ENCODE data around the gene ZKSCAN1. TPM values are rescaled to one million over a fixed set of nuclear protein-coding genes. Genes with fewer than 3 reads are reported as not detected.
"Not testable (repeated sequence)": the region's sequence is repeated elsewhere in the genome, so short reads cannot be mapped to it uniquely, and the experiment has no call there.

ZKSCAN1 gene
- 13.6 and 13.9 TPM in 2 replicates for total RNA-seq (2014; rRNA removed)
- Bru-seq, nascent RNA = percentile 96 among the genes with signal in this experiment
- BruChase-seq, experiment 1, labeled RNA remaining after a 6-hour chase = percentile 97 among the genes with signal in this experiment
- percentile 98 among the genes with signal in this experiment for BruChase-seq, experiment 2, labeled RNA remaining after a 2-hour chase
- long read RNA-seq, full-length matches to known transcripts = 24 of 151 reads
- long read RNA-seq, partial matches to known transcripts = 41 of 151 reads
- long read RNA-seq, other reads (novel, unspliced or antisense) = 86 of 151 reads

DNA sequence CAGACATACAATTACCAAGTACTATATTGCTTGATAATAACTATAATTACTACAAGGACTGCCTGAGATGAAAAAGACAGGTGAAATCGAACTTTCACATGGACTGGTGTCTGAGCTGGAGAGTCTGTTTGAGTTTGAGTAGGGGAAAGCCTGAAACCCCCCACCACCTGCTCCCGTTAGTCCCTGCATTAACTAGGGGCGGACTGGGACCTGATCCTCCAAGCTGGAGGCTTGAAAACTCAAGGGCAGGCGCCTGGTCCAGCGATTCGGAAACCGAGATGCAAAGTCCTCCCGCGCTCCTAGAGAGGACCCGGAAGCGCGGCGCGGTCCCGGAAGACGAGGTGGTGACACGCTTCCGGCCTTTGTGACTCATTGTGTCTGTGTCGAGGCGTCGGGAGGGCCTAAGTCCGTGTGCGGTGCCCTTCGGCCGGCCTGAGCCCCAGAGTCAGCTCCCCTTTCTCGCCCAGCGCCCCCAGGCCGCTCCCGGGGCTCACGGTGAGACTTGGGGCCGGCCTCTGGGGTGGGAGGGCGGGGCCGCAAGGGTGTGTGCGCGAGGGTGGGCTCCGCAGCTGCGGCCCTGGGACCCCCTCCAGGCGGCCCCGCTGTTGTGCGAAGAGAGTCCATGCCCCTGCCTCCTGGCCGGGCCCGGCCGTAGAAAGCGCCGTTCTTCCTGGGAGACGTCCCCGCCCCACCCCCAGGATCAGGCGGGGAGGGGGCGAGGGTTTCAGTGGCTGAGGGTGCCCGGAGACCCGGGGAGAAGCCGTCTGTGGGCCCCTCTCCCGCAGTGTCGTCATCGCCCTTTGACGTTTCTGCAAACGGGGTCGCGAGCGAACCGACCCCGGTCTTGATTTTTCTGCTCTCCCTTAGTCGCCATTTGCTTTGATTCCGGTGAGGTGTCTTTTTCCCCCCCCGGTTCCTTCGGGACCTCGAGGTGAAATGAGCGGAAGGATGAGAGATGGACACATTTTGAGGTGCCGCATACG lies at the start of gene ZKSCAN1:
Gene ZKSCAN1, plus strand, starts transcription at position 365 of the 983 bp plus-strand sequence. CDS start 7,911 bp downstream, outside the sequence.
- Histone ChIP-seq H3K4me2 (ENCODE audit: low read length) (peak within 1 kb of the TSS; percentile 98), H3K27me3 (ENCODE audit: low read length) (no peaks in the 10 kb centered on the region), H3K9ac (ENCODE audit: low read length) (peak within 1 kb of the TSS; percentile 97), H3K9me2 (replicated peaks; ENCODE audit: low read length) (no peaks in the 10 kb centered on the region), H2AFZ (ENCODE audit: low read length) (peak within 1 kb of the TSS; percentile 79), H3K36me3 (ENCODE audit: low read depth, low read length) (peaks cover 3% of the 10 kb centered on the region; the same call in 1 of the 2 replicates), H4K20me1 (ENCODE audit: low read length) (peaks cover 14% of the 10 kb centered on the region), H3K27ac (ENCODE audit: low read length) (peak within 1 kb of the TSS; percentile 41), H3K9me3 (ENCODE audit: low read length) (no peaks in the 10 kb centered on the region), H3K79me2 (ENCODE audit: low read length) (peaks cover 54% of the 10 kb centered on the region), H3K4me1 (ENCODE audit: insufficient read depth, low read length) (peaks cover 25% of the 10 kb centered on the region), H3F3A (ENCODE audit: low read length, unreplicated experiment) (no peaks in the 10 kb centered on the region), H3K4me3 (ENCODE audit: low read length) (peak within 1 kb of the TSS; percentile 97)
- no TSS peak for BruUV-seq (replicated peaks)
- ATAC-seq = peak; percentile 93
- DNase-seq = peak; percentile 87
- TF ChIP-seq EZH2phosphoT487 (IDR thresholded peaks at IDR 0.05; ENCODE audit: borderline replicate concordance, low read length) (no peak), EZH2 (IDR thresholded peaks at IDR 0.05; ENCODE audit: low read length, unreplicated experiment) (no peak)
- TF ChIP-seq, protein P1, sequence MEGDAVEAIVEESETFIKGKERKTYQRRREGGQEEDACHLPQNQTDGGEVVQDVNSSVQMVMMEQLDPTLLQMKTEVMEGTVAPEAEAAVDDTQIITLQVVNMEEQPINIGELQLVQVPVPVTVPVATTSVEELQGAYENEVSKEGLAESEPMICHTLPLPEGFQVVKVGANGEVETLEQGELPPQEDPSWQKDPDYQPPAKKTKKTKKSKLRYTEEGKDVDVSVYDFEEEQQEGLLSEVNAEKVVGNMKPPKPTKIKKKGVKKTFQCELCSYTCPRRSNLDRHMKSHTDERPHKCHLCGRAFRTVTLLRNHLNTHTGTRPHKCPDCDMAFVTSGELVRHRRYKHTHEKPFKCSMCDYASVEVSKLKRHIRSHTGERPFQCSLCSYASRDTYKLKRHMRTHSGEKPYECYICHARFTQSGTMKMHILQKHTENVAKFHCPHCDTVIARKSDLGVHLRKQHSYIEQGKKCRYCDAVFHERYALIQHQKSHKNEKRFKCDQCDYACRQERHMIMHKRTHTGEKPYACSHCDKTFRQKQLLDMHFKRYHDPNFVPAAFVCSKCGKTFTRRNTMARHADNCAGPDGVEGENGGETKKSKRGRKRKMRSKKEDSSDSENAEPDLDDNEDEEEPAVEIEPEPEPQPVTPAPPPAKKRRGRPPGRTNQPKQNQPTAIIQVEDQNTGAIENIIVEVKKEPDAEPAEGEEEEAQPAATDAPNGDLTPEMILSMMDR (conservative IDR thresholded peaks at IDR 0.05; ENCODE audit: low read depth, low read length) = no peak
- POLR2A ChIA-PET (ENCODE audit: unreplicated experiment) = interaction anchor here (0.6 kb wide), 3 partner anchors 98 to 1388 kb away, joined by 3 to 5 read pairs (median 4); no protein-coding TSS in a partner anchor
- CTCF ChIA-PET = interaction anchor here (0.7 kb wide), 1 partner anchor 14 kb away, joined by 8 read pairs; no protein-coding TSS in a partner anchor
- intact Hi-C loops (cut with micrococcal nuclease) = loop anchor here (1.0 kb wide), 1 partner anchor 34 kb away; the partner anchor contains the start of gene ZSCAN21

DNA sequence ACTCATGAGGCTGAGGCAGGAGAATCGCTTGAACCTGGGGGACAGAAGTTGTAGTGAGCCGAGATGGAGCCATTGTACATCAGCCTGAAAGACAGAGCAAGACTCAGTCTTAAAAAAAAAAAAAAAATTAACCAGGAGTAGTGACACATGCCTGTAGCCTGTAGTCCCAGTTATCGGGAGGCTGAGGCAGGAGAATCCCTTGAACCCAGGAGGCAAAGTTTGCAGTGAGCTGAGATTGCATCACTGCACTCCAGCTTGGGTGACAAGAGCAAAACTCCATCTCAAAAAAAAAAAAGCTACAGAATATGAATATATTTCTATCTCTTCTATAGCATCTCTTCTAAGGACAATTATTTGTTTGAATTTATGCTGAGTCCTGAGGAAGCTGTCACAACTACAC lies 46.1 kb upstream of the ZKSCAN1 start:
- no peak overlapping the region for H3K4me3 ChIP-seq (ENCODE audit: low read length)
- H3K9ac ChIP-seq (ENCODE audit: low read length) = no peak overlapping the region
- no peaks in the 10 kb centered on the region for H3K36me3 ChIP-seq (ENCODE audit: low read depth, low read length)
- no peak for DNase-seq
- H3K27me3 ChIP-seq (ENCODE audit: low read length) = peaks cover 35% of the 10 kb centered on the region
- H3K27ac ChIP-seq (ENCODE audit: low read length) = no peak overlapping the region
- ChIA-PET CTCF (no interaction called here), POLR2A (ENCODE audit: unreplicated experiment) (no interaction called here)
- H3K9me2 ChIP-seq (replicated peaks; ENCODE audit: low read length) = no peaks in the 10 kb centered on the region
- H2AFZ ChIP-seq (ENCODE audit: low read length) = no peak overlapping the region
- H3K9me3 ChIP-seq (ENCODE audit: low read length) = no peaks in the 10 kb centered on the region
- no peak overlapping the region for H3K4me2 ChIP-seq (ENCODE audit: low read length)
- no peaks in the 10 kb centered on the region for H3F3A ChIP-seq (ENCODE audit: low read length, unreplicated experiment)
- H3K79me2 ChIP-seq (ENCODE audit: low read length) = no peaks in the 10 kb centered on the region
- TF ChIP-seq EZH2 (IDR thresholded peaks at IDR 0.05; ENCODE audit: low read length, unreplicated experiment) = no peak
- TF ChIP-seq EZH2phosphoT487 (IDR thresholded peaks at IDR 0.05; ENCODE audit: borderline replicate concordance, low read length) = no peak
- TF ChIP-seq, protein P1 (conservative IDR thresholded peaks at IDR 0.05; ENCODE audit: low read depth, low read length) = no peak
- intact Hi-C loops (cut with micrococcal nuclease) = no loop called here
- ATAC-seq = no peak
- no peaks in the 10 kb centered on the region for H3K4me1 ChIP-seq (ENCODE audit: insufficient read depth, low read length)
- BruUV-seq (replicated peaks) = no TSS peak
- no peaks in the 10 kb centered on the region for H4K20me1 ChIP-seq (ENCODE audit: low read length)

DNA sequence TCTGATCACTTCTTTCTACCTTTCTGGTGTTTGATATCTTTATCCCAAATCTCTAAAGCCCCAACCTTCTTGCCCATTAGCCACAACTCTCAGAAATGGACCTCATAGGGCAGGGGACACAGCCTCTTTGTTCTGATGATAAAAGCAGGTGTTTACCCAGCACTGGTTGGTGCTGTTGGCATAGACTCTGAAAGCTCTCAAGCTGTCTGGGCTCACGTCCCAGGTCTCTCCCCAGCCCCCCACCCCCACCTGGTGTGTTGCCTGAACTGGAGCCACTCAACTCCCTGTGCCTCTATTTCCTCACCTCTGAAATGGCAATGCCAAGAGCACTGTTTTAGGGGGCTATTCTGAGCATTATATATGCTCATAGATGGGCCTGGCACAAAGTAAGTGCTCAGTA lies 45.6 kb upstream of the ZKSCAN1 start:
- H3K79me2 ChIP-seq (ENCODE audit: low read length); H4K20me1 ChIP-seq (ENCODE audit: low read length); BruUV-seq (replicated peaks); H3K9me3 ChIP-seq (ENCODE audit: low read length); H3K36me3 ChIP-seq (ENCODE audit: low read depth, low read length); CTCF ChIA-PET; H3K4me3 ChIP-seq (ENCODE audit: low read length); intact Hi-C loops (cut with micrococcal nuclease); H3F3A ChIP-seq (ENCODE audit: low read length, unreplicated experiment); DNase-seq; H3K27ac ChIP-seq (ENCODE audit: low read length); H3K9ac ChIP-seq (ENCODE audit: low read length); H3K4me2 ChIP-seq (ENCODE audit: low read length); H3K4me1 ChIP-seq (ENCODE audit: insufficient read depth, low read length); H3K9me2 ChIP-seq (replicated peaks; ENCODE audit: low read length); H2AFZ ChIP-seq (ENCODE audit: low read length); ATAC-seq; POLR2A ChIA-PET (ENCODE audit: unreplicated experiment): not testable (repeated sequence)
- H3K27me3 ChIP-seq (ENCODE audit: low read length) = peaks cover 30% of the 10 kb centered on the region

Data from PC-3 (cell line).